K562 (cell line): ENCODE results near the gene PFDN2. TPM values are rescaled to one million over a fixed set of nuclear protein-coding genes. Genes with fewer than 3 reads are reported as not detected.

Experiments used
- CHCHD3 ChIP-seq: fragments of 250-450 bp; sonication (Bioruptor Pico); IDR thresholded peaks from 2 replicates; pipeline ENCODE4 v2.1.2; 2022; ENCODE audit warnings: mild to moderate bottlenecking
- COPS2 ChIP-seq: fragments of 450-650 bp; conservative IDR thresholded peaks from 2 replicates; pipeline ENCODE4 v1.6.1; 2016; ENCODE audit warnings: mild to moderate bottlenecking, moderate library complexity
- CSDE1 ChIP-seq, 2 experiments: fragments of 450-650 bp; IDR thresholded peaks; 2 replicates each; pipeline ENCODE4 v1.6.1; 2016; ENCODE audit warnings: mild to moderate bottlenecking in 1 of 2
- ELF4 ChIP-seq: fragments of 450-650 bp; formaldehyde crosslinking; IDR thresholded peaks from 2 replicates; pipeline ENCODE4 v1.4.0; 2022; ENCODE audit warnings: missing genetic modification characterization
- EZH2 ChIP-seq: IDR thresholded peaks from 2 replicates; pipeline ENCODE4 v1.6.1; 2012; ENCODE audit warnings: low read depth, mild to moderate bottlenecking, inconsistent platforms, low read length, borderline replicate concordance
- GATAD2A ChIP-seq: fragments of 450-650 bp; IDR thresholded peaks from 2 replicates; pipeline ENCODE4 v1.6.1; 2017
- HDAC2 ChIP-seq: fragments of 450-650 bp; IDR thresholded peaks from 2 replicates; pipeline ENCODE4 v1.6.1; 2016; ENCODE audit warnings: mild to moderate bottlenecking
- PHB2 ChIP-seq: fragments of 450-650 bp; IDR thresholded peaks from 2 replicates; pipeline ENCODE4 v1.6.1; 2017; ENCODE audit warnings: low read depth
- POLR2G ChIP-seq: fragments of 200-400 bp; formaldehyde crosslinking; IDR thresholded peaks from 2 replicates; pipeline ENCODE4 v1.6.1; 2017; ENCODE audit warnings: low read depth, mild to moderate bottlenecking, antibody characterized with exemption, low read length, moderate library complexity
- PURB ChIP-seq: sonication (generic); formaldehyde crosslinking; IDR thresholded peaks from 2 replicates; pipeline ENCODE4 v1.9.0; 2021; ENCODE audit warnings: low read depth, mild to moderate bottlenecking, missing genetic modification reagents
- RBM22 ChIP-seq: fragments of 200-400 bp; formaldehyde crosslinking; IDR thresholded peaks from 2 replicates; pipeline ENCODE4 v1.6.1; 2018; ENCODE audit warnings: low read length, low read depth; ENCODE audit not compliant: poor library complexity, severe bottlenecking
- SMARCE1 ChIP-seq: fragments of 450-650 bp; IDR thresholded peaks from 2 replicates; pipeline ENCODE4 v1.7.1; 2016; ENCODE audit warnings: mild to moderate bottlenecking
- TAF15 ChIP-seq: fragments of 200-400 bp; formaldehyde crosslinking; IDR thresholded peaks from 2 replicates; pipeline ENCODE4 v1.6.1; 2017; ENCODE audit warnings: mild to moderate bottlenecking, low read depth, low read length, moderate library complexity
- TCF3 ChIP-seq: sonication (generic); formaldehyde crosslinking; IDR thresholded peaks from 2 replicates; pipeline ENCODE4 v1.4.0; 2020; ENCODE audit warnings: mild to moderate bottlenecking, missing genetic modification reagents
- TRIM24 ChIP-seq, 2 experiments: fragments of 450-650 bp; IDR thresholded peaks; 2 replicates each; pipeline ENCODE4 v1.6.1; 2016
- XRCC3 ChIP-seq: fragments of 450-650 bp; IDR thresholded peaks from 2 replicates; pipeline ENCODE4 v1.6.1; 2017; ENCODE audit warnings: mild to moderate bottlenecking, moderate library complexity
- ZBTB5 ChIP-seq: fragments of 450-650 bp; IDR thresholded peaks from 2 replicates; pipeline ENCODE4 v1.6.1; 2017; ENCODE audit warnings: antibody characterized with exemption
- ZNF197 ChIP-seq: fragments of 200-800 bp; sonication (Bioruptor generic); IDR thresholded peaks from 2 replicates; pipeline ENCODE4 v1.6.1; 2016; ENCODE audit warnings: low read depth, missing genetic modification characterization, missing compliant biosample characterization
- ZNF24 ChIP-seq: fragments of 450-650 bp; IDR thresholded peaks from 2 replicates; pipeline ENCODE4 v1.6.1; 2016
- ZNF3 ChIP-seq: fragments of 250-450 bp; sonication (Bioruptor Pico); IDR thresholded peaks from 2 replicates; pipeline ENCODE4 v1.5.0; 2021; ENCODE audit warnings: mild to moderate bottlenecking, moderate library complexity
- ZNF445 ChIP-seq: fragments of 250-450 bp; sonication (Bioruptor Pico); IDR thresholded peaks from 2 replicates; pipeline ENCODE4 v1.4.0; 2020; ENCODE audit warnings: low read depth, mild to moderate bottlenecking, moderate library complexity
- ZNF507 ChIP-seq: conservative IDR thresholded peaks from 2 replicates; pipeline ENCODE4 v1.6.1; 2017; ENCODE audit warnings: missing genetic modification characterization, missing compliant biosample characterization
- ZNF695 ChIP-seq: fragments of 450-650 bp; formaldehyde crosslinking; IDR thresholded peaks from 2 replicates; pipeline ENCODE4 v1.4.0; 2020; ENCODE audit warnings: mild to moderate bottlenecking, moderate library complexity
- ZSCAN32 ChIP-seq: fragments of 450-650 bp; formaldehyde crosslinking; IDR thresholded peaks from 2 replicates; pipeline ENCODE4 v1.4.0; 2020; ENCODE audit warnings: mild to moderate bottlenecking, moderate library complexity
- polyA plus RNA-seq, 8 experiments: library from polyadenylated mRNA; depleted of rRNA in 4 of 8; stranded (reverse) in 5 of 8; unstranded in 3 of 8; fragments of >200 nt; fragmentation: Nextera tagmentation in 2 of 8; fragmentation: Illumina TruSeq in 1 of 8; extraction: Ambion mirVana in 2 of 8; extraction: Trizol in 1 of 8; gene quantifications; 2 replicates each; pipeline versions ENCODE4 v1.2.1 to v1.2.3, GENCODE V29; 2011 to 2014; ENCODE audit warnings: inconsistent platforms in 1 of 8, missing spikeins in 1 of 8
- total RNA-seq, 7 experiments: library from RNA; depleted of rRNA in 6 of 7; stranded (reverse); fragments of >200 nt in 6 of 7; fragmentation: Illumina TruSeq in 2 of 7; extraction: Trizol in 2 of 7; gene quantifications; 2 replicates each; pipeline versions ENCODE4 v1.2.1 to v1.2.3, GENCODE V29; 2011 to 2021; ENCODE audit warnings: low replicate concordance in 1 of 7
- TF ChIP-seq, protein P1 (sequence below): sonication (generic); formaldehyde crosslinking; IDR thresholded peaks from 2 replicates; pipeline ENCODE4 v1.8.0; 2022; ENCODE audit warnings: mild to moderate bottlenecking, missing genetic modification reagents
- TF ChIP-seq, protein P2 (sequence below): fragments of 250-450 bp; sonication (Bioruptor Pico); IDR thresholded peaks from 2 replicates; pipeline ENCODE4 v1.5.0; 2021
- TF ChIP-seq, protein P3 (sequence below): fragments of 450-650 bp; IDR thresholded peaks from 2 replicates; pipeline ENCODE4 v1.6.1; 2016

Gene PFDN2
- total and polyA plus RNA-seq, 9 of the 15 experiments (the other 6 are each of a cell fraction or from before 2014, with no cell fraction given) = 50.2 to 361 (median 144) TPM

DNA sequence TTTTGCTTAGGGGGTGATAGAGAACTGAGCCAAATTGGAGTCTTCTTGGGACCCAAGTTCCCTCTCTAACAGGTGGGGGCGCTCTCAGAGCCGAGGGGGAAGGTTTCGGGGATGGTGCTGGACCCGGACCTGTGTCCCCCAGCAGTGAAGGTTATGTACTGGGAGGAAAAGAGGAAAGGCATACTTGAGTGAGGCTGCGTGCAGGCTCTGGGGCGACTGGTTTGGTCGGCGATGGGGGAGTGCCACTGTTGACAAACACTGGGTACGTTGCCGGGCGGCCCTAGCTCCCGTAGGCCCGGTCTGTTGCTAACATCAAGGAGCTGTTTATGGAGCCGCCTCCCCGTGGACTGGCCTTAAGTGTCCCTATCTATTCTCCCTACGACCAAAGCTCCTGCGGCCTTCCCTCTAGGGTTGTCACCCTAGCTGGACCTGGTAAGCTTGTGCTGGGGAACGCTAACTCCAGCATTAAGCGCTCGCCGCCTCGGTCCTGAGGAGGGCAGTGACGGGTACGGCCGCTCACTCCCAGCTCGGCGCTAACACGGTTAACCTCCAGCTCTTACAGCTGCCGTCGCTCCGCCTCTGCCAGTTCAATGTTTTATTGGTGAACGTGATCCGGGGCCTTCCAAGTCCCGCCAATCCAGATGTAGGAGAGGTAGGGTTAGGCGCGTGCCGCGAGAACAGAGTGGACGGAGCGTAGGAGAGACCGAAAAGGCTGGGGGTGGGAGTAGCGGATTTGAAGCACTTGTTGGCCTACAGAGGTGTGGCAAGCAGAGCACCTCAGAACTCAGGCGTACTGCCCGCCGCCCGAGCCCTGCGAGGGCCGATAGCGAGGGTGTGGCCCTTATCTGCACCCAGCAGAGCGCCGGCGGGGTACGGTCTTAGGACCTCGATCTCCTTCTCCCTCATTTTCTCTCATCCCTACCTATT lies 48.2 kb upstream of the PFDN2 start, which contains the start of gene PPOX (continued):
- peak; percentile 93 for TF ChIP-seq POLR2G
- no peak for TF ChIP-seq ZNF695 (CRISPR knock-in tag)
- TF ChIP-seq ZNF197 = peak; percentile 81
- TF ChIP-seq PURB (CRISPR knock-in tag) = no peak
- TF ChIP-seq ZSCAN32 (CRISPR knock-in tag) = no peak
- TF ChIP-seq EZH2 = 0 out of 2 replicates have a peak, but pooled peaks have one; percentile 49
- peak; percentile 94 for TF ChIP-seq PHB2
- TF ChIP-seq HDAC2 = peak; percentile 21; the same call in 1 of the 2 replicates
- TF ChIP-seq, protein P1, sequence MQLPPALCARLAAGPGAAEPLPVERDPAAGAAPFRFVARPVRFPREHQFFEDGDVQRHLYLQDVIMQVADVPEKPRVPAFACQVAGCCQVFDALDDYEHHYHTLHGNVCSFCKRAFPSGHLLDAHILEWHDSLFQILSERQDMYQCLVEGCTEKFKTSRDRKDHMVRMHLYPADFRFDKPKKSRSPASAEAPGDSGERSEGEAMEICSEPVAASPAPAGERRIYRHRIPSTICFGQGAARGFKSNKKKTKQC (CRISPR knock-in tag) = 0 out of 2 replicates have a peak, but pooled peaks have one; percentile 1
- TF ChIP-seq TAF15 = no peak
- no peak for TF ChIP-seq ZNF3 (CRISPR knock-in tag)
- TF ChIP-seq RBM22 = no peak
- 0 out of 2 replicates have a peak, but pooled peaks have one; percentile 37 for TF ChIP-seq ELF4 (CRISPR knock-in tag)
- no peak for TF ChIP-seq CHCHD3
- TF ChIP-seq XRCC3 = no peak
- TF ChIP-seq ZNF24 = peak; percentile 22; the same call in 1 of the 2 replicates
- TF ChIP-seq TCF3 (CRISPR knock-in tag) = peak; percentile 100
- peak; percentile 79 to 89 for TF ChIP-seq TRIM24 (IDR thresholded peaks at IDR 0.05)
- TF ChIP-seq CSDE1 (IDR thresholded peaks at IDR 0.05) = no peak
- peak; percentile 98 for TF ChIP-seq SMARCE1
- no peak for TF ChIP-seq ZBTB5
- no peak for TF ChIP-seq ZNF507 (tag)
- TF ChIP-seq, protein P2, sequence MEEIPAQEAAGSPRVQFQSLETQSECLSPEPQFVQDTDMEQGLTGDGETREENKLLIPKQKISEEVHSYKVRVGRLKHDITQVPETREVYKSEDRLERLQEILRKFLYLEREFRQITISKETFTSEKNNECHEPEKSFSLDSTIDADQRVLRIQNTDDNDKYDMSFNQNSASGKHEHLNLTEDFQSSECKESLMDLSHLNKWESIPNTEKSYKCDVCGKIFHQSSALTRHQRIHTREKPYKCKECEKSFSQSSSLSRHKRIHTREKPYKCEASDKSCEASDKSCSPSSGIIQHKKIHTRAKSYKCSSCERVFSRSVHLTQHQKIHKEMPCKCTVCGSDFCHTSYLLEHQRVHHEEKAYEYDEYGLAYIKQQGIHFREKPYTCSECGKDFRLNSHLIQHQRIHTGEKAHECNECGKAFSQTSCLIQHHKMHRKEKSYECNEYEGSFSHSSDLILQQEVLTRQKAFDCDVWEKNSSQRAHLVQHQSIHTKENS (CRISPR knock-in tag) = no peak
- TF ChIP-seq, protein P3, sequence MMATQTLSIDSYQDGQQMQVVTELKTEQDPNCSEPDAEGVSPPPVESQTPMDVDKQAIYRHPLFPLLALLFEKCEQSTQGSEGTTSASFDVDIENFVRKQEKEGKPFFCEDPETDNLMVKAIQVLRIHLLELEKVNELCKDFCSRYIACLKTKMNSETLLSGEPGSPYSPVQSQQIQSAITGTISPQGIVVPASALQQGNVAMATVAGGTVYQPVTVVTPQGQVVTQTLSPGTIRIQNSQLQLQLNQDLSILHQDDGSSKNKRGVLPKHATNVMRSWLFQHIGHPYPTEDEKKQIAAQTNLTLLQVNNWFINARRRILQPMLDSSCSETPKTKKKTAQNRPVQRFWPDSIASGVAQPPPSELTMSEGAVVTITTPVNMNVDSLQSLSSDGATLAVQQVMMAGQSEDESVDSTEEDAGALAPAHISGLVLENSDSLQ = peak; percentile 80
- no peak for TF ChIP-seq COPS2
- peak; percentile 57; the same call in 1 of the 2 replicates for TF ChIP-seq ZNF445 (CRISPR knock-in tag)
- TF ChIP-seq GATAD2A = 0 out of 2 replicates have a peak, but pooled peaks have one; percentile 9
